Renal cortical epithelial cell (primary cell): ENCODE measurements around the gene DNMT1. TPM values are rescaled to one million over a fixed set of nuclear protein-coding genes. Genes with fewer than 3 reads are reported as not detected.

Experiments used
- DNase-seq: peaks from one replicate; pipeline ENCODE4 v3.0.0-alpha.2; 2011; ENCODE audit warnings: low read depth
- total RNA-seq: library from RNA; depleted of rRNA; stranded (reverse); fragments of >200 nt; gene quantifications from 2 replicates; pipeline ENCODE4 v1.2.3, GENCODE V29; 2014

The DNMT1 gene
- total RNA-seq, 1 donor from 2014 or later = 37.4 TPM

DNA sequence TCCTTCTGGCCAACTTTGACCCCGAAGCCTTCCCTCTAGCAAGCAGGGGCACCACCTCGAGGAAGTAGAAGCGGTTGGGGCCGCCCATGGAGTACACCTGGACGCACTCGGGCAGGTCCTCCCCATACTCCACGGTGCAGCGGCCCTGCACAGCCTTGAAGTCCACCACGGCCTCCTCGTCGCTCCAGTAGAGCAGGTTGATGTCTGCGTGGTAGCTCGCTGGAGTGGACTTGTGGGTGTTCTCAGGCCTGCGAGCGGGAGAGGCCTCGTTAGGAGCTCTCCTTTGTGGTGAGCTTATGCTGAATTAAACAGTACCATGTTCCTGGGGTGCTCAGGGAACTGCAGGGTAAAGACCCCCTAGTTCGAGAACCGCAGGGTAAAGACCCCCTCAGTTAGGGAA lies 52.8 kb downstream of the DNMT1 start:
- no peak for DNase-seq

DNA sequence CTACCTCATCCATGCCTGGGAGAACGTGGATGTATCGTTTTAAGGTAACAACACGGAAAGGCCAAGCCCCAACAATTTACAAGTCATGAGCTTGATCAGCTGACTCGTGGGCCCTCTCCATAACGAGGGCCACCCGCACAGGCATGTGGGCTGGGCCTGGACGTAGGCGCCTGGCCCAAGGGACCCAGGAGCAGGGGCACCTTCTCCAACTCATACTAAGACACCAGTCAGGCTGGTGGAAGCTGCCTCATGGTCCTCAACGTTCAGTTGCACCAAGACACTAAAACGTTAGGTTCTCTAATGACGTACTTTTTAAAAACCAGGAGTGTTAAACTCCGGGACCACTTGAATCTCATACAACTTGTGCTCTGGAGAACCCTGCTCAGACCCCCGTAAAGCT lies 53.3 kb downstream of the DNMT1 start:
- no peak for DNase-seq

DNA sequence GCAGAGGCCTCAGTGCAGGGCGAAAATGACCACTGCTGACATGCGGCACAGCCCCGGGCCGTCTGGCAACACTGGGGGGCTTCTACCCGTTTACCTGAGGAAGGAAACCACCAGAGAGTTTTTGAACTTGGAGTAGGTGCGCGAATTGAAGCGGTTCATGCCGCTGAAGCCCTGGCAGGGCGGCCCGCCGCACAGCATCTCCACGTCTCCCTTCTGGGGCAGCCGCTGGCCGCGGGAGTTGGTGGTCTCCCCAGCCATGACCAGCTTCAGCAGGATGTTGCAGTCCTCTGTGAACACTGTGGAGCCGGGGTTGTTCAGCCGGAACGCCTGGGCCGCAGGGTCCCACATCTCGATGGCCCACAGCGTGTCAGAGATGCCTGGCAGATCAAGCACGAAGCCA lies 54.8 kb downstream of the DNMT1 start:
- DNase-seq = no peak

DNA sequence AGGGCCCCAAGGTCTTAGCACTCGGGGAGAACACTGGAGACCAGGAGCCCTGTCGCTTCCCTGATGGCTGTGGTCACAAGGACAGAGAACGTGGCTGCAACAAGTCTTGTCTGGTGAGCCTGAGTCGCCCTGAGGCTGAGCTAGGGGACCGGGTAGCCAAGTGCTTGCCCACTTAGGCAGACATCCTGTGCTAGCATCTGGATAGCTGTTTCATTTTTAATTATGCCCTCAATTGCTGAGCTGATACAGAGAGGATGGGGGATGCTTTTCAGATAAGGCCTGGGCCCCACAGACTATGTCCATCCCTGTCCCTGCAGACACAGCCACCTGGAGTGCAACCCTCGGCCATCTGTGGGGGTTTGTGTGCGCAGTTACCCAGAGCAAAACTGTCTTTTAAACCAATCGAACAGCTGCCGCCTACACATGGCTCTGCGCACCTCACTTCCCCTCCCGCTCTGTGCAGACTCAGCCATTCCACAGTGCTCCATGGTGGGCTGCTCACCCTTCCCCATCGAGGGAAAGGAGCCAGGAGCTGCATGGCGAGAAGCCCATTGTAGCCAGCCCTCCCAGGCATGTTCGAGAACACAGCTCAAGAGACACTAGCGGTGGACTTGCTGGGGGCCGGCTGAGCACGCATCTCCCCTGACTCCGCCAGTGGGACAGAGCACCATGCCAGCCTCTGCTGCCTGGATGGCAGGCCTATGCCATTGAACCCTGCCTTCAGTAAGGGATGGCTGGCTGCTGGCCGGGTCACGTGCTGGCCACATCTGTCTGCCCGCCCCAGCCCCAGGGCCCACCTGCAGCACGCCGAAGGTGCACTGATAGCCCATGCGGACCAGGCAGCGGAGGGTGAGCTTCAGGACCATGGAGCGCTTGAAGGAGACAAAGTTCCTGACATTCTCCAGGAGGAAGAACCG lies 55.6 kb downstream of the DNMT1 start:
- no peak for DNase-seq

DNA sequence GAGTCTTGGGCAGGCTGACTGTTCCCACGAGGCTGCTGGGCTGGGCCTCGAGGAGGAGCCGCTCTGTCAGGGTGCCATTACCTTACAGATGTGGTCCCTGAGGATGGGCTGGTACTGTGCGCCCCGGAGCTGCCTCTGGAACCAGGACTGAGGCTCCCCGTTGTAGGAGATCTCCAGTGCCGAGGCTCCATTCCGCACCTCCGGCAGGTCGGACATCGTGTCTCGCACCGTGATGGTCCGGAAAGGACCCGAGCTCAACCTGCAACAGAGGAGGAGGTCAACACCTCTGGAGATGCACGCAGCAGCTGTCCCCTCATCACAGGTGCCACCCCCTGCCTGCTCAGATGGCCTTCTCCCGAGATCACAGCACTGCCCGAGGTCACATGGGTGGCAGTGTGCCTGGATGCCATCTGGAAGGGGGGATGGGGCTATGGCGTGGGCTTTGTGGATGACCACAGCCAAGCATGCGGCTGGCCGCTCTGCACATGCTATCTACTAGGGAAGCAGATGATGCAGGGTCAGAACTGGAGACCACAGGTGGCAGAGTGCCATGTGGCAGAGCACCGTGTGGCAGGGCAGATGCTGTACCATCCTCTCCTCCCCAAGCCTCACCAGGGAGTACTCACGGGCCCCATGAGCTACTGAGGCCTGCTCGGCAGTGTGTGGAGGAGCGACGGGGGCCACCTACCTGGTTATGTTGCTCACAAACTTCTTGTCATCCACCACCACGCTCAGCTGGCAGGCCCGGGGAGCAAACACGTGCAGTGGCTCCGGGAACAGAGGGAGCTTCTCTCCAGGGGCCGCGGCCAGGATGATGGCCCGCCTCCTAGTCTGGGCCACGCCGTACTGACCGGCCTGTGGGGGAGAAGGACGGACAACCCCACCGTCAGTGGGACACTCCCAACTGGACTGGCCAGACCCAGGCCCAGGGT lies 56.7 kb downstream of the DNMT1 start:
- no peak for DNase-seq

DNA sequence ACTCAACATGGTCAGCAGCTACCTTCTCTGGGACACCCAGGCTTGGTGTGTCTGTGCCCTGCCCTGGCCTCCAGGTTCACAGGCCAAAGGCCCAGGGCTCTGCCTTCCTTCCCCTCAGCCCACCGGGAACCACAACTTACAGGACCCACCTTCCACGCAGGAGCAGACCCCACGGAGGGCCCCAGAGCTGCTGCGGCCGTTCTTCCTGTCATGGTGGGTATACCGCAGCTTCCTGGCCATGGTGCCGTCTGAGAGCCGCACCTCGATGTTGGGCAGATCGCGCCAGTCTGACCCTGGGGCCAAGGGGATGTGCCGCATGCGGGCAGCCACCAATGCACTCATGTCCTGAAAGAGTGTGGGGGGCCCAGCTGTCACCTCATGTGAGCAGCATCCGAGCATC lies 57.8 kb downstream of the DNMT1 start:
- DNase-seq = no peak

DNA sequence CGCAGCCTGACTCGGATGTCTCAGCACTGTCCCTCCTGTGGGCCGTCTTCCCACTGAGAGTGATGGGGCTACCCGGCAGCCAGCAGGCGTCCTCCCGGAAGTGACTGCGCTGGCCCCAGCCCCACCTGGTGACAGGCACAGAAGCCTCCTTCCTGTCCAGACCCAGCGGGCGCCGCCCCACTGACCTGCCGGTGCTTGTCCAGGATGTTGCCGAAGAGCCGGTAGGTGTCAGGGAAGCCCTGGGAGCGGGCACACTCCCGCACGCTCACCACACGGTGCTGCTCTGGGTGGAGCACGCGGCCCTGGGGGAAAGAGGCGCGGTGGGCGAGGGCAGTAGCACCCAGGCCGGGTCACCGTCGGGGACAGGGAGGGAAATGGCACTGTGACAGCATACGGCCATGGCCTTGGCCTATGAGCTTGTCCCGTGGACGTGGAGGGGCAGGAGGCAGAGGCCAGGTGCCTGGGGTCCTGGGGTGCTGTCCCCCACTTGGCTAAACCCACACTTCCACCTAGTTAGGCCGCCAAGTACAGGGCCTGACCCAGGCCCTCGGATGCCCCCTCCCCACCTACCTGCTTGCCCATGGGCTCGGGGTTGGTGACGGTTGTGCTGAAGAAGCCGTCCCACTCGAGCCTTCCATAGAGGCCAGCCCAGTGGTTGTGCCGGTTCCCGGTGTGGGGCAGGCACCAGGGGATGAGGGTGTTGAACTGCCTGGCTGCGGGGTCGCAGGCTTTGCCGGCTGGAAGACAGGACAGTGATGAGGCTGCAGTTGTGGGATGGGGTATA lies 59.0 kb downstream of the DNMT1 start:
- no peak for DNase-seq

DNA sequence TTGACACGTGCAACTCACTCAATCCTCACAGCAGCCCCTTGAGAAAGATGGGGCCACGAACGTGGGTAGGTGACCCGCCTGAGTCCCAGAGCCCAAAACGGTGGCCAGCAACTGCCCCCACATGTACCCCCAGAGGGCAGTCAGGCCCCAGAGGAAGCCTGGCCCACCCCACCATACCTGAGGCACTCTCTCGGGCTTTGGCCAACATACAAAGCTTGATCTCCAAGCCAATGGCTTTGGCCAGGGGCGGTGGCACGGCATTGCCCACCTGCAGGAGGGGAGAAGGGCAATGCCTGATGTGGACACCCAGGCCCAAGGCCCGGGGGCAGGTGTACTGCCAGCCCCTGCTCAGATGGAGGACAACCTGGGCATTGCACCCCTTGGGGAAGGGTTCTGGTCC lies 60.7 kb downstream of the DNMT1 start:
- DNase-seq = no peak

DNA sequence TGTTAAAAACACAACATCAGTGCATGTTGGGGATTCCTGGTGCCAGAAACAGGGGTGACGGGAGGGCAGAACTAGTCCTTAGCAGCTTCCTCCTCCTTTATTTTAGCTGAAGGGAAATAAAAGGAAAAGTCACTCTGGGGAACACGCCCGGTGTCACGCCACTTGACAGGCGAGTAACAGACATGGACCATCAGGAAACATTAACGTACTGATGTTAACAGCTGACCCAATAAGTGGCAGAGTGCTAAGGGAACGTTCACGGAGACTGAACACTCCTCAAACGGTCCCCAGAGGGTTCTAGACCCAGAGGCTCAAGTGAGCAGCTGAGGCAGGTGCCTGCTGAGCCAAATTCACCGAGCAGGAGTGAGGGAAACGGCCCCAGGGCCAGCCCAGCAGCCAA lies 61.2 kb downstream of the DNMT1 start:
- DNase-seq = no peak

DNA sequence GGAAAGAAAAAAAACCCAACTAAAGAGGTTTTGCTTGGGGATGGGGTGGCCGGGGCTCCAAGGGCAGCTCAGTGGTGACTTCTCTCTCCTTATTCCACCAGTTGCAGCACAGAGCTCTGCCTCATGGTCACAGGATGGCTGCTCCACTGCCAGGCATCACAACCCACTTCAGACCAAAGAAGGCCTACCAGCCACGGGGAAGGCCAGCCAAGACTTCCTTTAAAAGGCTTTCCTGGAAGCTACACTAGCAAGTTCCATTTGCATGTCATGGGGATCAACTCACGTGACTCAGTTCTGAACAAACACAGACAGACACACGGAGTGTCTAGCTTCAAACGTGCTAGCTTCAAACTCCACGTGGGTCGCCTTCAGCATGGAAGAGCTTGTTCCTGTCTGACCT lies 61.8 kb downstream of the DNMT1 start:
- no peak for DNase-seq

DNA sequence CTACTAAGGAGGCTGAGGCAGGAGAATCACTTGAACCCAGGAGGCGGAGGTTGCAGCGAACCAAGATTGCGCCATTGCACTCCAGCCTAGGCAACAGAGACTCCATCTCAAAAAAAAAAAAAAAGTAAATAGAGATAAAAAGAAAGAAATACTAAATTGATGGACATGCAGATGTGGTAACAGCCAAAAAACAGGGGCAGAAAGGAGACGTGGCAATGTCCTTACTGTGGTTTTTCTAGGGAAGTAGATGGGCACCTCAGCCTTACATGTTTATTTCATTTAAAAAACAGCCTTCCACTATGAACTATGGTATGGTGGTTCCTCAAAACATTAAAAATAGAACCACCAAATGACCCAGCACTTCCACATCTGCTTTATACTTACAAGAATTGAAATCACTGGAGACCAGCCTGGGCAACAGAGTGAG lies 68.5 kb downstream of the DNMT1 start:
- DNase-seq = no peak

DNA sequence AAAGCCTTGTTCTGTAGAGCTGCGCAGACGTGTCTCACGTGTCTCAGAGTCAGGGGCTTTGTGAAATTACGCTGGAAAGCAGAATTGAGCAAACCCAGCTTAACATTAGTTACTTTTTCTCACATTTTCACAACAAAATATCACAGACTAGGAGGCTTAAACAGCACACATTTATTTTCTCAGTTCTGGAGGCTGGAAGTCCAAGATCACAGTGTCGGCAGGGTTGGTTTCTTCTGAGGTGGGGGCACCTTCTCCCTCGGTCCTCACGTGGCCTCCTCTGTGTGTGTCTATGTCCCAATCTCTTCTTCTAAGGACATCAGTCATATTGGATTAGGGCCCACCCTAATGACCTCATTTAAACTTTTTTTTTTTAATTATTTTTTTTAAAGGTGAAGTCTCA lies 70.3 kb downstream of the DNMT1 start:
- DNase-seq = no peak

DNA sequence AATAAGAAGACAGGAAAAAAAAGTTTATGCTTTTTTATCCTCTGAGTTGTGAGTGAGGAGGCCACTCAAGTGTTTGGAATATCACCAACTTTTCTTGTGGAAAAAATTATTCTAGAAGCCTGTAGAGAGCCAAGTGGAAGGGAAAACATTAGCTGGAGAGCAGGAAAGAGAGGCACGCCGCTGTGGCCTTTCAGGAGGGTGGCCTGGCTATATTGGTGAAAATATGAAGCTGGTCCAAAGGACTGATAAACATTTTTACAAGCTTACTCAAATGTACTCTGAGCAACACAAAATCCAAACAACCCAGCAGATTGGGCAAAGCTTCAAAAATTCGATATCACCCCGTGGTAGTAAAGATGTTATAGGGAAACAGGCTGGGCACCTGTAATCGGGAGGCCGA lies 72.7 kb downstream of the DNMT1 start:
- DNase-seq = no peak

DNA sequence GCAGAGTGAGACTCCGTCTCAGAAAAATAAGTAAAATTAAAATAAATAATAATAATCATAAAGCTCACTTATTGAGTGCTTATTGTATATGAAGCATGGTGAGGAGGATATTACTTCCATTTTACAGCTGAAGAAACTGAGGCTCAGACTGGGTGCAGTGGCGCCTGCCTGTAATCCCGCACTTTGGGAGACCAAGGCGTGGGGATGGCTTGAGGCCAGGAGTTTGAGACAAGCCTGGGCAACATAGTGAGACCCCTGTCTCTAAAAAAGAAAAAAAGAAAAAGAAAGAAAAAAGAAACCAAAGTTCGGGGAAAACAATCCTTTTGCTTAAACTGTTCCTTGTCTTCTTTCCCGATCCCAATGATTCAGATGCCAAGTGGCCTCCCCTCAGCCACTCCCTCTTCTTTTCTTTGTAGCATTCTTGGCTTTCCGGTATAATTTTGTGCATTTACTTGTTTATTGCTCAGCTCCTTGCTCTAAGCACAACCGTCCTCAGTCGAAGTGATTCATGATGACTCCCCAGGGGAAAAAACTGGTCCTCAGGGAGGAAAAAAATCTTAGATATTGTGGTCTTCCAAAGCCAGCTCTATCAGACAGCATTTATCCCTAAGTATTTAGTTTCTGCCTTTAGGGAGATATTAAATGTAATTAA lies 74.1 kb downstream of the DNMT1 start:
- DNase-seq = peak; percentile 17

DNA sequence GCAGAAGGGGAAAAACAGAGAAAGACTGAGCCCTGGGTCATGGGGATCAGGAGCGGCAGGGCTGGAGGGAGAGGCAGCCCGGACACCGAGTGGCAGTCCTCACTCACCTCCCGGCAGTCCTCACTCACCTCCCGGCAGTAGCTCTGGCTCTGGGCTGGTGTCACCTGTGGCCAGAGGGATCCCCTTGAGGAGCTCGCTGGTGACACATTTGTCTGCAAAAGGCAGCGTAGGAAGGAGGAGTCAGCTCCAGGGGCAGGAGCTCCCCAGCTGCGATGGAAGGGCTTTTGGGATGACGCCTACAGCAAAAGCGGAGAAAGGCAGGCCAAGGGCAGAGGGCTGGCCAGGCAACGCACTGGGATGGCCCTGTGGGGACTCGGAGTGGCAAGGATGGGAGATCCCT lies 75.8 kb downstream of the DNMT1 start:
- DNase-seq = no peak

DNA sequence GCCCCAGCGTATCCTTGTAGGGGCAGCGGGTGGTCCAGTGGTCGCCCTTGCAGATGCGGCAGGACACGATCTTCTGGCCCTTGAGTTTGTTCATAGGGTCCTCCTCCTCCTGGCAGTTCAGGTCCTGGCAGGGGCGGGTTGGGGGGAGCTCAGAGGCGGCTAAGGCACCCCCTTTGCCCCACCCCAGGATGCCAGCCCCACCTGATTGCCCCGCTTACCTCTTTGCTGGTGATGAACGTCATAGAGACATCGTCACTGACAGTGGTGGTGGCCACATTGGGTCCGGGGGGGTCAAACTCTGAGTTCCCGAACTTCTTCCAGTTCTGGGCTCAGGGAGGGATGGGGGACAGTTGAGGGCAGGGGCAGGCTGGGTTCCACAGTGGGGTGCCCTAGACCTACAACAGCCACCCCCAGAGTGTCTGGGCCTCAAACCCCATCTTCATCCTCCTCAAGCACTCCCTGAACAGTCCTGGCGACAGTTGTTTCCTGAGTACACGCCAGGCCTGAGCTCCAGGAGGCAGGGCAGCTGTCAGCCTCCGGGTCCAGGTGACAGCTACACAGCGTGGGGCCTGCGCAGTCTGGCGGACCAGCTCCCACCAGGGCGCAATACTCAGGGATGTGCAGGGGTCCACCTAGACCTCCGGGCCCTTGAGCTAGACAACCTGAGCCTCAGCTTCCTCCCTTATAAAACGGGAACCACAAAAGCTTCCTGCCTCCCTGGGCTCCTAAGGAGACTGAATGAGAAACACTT lies 77.7 kb downstream of the DNMT1 start:
- DNase-seq = no peak

DNA sequence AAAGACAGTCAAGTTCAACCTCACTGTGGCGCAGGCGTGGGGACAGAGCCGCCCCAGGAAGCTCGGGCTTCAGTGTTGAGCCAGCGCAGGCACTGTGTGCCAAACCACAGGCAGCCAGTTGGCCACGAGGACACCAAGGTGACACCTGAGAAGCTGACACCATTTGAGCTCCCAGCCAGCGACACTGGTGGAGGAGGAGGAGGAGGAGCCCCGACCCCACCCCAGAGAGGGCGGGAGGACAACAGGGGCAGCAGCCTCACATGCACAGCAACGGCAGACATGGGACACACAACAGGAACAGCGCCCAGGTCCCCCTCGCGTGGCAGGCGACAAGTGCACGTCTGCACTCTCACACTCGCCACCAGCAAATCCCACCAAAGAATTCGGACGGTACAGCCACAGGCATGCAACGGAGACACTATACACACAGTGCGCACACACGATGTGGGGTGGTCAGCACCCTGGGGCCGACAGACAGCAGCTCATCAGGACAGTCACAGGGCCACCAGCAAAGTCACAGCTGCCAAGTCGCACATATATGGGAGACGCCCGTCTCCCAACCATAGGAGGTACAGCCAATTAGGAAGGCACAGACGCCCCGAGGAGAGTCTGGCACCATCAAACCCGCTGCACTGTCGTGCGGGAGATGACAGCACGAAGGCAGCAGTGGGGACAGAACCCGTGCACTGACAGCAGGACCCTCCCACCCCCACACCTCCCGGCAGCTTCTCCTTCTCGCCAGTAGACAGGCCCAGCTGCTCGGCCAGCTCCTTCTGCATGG lies 78.5 kb downstream of the DNMT1 start:
- no peak for DNase-seq

DNA sequence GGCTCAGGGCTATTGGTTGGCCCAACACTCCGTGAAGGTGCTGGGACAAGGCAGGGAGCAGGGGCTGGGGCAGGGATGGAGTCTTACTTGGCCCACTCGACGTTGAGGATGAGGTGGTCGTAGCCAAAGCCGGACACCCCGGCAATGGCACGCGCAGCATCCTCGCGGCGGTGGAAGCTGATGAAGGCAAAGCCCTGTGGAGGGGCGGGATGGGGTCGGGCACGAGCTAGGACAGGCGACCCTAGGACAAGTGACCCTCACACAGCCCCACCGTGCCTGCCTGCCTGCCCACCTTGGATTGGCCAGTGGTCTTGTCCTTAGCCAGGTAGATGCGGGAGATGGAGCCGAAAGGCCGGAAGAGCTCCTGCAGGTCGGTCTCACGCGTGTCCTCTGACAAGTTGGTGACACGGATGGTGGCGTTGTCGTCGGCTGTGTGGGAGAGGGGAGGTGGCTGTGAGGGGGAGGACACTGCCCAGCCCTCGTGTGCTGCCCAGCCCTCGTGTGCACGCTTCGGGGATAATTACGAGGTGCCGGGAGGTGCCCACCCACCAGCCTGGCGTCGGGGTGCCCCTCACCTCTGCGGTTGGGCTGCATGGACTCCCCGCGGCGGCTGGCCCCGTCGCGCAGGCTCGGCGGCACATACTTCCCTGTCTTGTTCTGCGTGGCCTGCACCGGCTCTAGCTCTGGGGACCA lies 79.2 kb downstream of the DNMT1 start:
- DNase-seq = no peak

DNA sequence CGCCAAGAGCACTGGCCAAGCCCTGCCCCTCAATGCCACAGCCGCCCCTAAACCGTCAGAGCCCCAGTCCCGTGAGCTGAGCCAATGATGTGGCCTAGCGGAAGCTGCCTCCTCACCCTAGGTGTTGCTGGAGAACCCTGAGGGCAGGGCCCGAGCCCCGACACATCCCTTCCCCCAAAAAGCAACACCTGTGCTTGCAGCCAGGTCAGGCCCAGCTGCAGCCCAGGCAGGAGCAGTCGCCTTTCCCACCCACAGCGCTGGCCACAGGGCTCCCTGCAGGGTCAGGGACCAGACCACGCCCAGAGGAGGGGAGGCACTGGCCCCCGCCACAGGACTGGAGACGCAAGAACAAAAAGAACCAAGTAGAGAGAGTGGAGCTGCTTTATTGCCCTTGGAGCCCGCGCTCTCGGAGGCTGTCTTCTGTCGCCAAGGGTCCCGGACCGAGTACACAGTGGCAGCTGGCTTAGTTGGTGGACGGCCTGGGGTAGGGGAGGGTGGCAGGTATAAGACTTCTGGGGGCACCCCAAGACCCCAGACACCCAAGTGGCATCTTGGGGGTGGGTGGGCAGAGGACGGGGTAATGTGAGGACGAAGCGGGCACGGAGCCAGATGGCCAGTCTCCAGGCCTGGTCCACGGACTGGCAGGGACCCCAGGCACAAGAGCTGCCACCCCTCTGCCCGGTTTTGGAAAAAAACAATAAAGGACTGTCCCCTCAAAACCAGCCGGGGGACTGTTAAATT lies 79.9 kb downstream of the DNMT1 start:
- no peak for DNase-seq
